GM18499 (cell line): ENCODE measurements around the gene CYP1B1.

Source experiments
- ATAC-seq: cut with Tn5 transposase; IDR thresholded peaks from one replicate; pipeline ENCODE4 v1.9.1; 2021; ENCODE audit warnings: moderate number of reproducible peaks; ENCODE audit not compliant: insufficient read depth, unreplicated experiment

Gene CYP1B1

DNA sequence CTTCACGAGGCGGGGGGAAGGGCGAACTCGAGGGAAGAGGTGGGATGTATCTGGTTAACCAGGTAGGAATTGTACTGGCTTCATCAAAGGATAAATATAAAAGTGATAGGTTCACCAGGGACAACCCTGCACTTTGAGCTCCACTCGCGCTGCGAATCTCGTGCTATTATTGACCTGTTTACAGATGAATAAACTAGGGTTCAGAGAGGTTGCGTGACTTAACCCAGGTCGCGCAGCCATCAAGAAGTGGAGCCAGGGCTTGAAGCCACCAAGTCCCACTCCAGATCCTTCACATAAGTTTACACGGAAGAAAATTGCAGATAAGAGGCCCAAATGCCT lies 1.4 kb upstream of the CYP1B1 start:
- ATAC-seq: no peak

DNA sequence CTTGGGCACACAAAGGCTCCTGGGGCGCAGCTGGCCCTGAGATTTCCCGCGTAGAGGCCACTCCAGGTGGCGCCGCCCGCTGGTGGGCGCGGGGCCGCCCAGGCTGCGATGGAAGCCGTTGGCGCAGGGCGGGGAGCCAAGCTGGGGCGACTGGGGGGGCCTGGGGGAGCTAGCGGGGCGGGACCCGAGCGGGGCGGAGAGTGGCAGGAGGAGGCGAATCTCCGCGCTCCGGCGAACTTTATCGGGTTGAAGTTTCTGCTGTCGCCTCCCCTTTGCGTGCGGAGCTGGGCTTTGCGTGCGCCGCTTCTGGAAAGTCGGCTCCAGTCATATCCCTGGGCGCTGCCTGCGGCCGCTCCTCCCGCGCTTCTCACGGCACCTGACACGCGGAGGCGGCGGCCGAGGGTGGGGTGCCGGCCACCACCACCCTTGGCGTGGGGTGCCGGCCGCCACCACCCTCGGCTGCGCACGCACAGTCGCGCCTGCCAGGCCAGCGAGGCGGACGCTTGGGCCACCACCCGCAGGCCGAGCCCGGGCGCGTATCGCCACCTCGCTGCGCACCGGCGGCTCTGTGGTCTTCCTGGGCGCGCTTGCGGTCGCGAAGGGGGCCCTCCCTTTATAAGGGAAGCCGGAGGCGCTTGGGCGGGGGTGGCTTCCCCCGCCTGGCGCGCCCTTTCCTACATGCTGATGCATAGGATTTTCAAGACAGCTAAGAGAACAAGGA lies 919 bp upstream of the CYP1B1 start:
- no peak for ATAC-seq

DNA sequence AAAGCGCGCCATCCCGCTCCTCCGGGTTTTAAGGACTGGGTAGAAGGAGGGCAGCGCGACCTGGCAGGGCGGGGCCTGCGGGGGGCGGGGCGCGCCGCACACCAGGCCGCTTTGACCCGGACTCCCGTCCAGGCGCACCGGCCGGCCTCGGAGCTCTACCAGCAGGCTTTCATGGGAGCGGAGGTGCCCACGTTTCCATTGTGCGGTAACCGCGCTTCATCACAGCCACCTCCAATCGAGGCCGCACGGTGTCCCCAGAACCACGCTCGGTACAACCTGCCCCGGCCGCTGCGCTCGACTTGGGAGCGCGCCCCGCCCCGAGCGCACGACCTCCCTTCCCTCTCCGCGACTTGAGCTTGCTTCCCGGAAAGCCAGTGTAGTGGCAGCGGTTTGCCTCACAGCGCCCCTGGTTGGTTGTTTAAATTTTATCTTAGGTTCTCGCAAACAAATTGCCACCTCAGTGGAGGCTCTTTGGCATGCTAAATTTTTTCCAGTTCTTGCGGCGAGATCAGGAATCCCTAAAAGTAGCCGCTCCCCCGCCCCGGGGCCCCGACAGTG lies 280 bp upstream of the CYP1B1 start:
- no peak for ATAC-seq

DNA sequence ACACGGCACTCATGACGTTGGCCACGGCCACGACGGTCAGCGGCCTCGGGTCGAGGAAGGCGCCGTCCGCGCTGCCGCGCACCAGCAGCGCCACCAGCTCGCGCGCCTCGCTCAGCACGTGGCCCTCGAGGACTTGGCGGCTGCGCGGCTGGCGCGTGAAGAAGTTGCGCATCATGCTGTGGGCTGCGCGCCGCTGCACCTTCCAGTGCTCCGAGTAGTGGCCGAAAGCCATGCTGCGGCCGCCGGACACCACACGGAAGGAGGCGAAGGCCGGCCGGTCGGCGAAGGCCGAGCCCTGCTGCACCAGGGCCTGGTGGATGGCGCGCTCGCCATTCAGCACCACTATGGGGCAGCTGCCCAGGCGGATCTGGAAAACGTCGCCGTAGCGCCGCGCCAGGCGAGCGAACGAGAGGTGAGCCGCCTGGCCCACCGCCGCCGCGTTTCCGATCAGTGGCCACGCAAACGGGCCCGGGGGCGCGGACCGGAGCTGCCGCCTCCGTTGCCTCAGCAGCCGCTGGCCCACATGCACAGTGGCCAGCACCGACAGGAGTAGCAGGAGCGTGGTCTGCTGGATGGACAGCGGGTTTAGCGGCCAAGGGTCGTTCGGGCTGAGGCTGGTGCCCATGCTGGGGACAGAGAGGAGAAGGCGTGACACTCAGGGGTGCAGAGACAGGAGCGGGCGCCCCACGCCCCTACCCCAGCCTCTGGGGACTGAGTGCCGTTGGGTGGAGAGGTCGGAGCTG lies 1.0 kb downstream of the CYP1B1 start:
- ATAC-seq: no peak

DNA sequence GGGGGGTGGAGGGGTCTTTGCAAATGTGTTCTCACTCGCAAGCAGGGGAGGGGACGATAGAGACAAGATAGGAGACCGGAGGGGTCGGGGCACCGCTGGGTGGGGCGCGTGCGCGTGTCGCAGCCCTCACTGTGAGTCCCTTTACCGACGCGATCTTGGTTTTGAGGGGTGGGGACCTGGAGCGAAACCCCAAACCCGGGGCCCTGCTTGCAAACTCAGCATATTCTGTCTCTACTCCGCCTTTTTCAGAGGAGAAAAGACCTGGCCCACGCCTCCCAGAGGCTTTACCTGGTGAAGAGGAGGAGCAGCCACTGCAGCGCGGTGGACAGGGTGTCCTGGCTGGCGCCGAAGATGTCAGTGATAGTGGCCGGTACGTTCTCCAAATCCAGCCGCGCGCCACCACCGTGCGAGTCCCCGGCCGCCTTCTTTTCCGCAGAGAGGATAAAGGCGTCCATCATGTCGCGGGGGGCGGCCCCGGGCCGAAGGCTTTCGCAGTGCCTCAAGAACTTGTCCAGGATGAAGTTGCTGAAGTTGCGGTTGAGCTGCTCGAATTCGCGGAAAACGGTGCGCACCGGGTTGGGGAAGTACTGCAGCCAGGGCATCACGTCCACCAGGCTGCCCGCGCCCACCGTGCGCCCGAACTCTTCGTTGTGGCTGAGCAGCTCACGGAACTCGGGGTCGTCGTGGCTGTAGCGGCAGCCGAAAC lies 1.7 kb downstream of the CYP1B1 start:
- no peak for ATAC-seq

DNA sequence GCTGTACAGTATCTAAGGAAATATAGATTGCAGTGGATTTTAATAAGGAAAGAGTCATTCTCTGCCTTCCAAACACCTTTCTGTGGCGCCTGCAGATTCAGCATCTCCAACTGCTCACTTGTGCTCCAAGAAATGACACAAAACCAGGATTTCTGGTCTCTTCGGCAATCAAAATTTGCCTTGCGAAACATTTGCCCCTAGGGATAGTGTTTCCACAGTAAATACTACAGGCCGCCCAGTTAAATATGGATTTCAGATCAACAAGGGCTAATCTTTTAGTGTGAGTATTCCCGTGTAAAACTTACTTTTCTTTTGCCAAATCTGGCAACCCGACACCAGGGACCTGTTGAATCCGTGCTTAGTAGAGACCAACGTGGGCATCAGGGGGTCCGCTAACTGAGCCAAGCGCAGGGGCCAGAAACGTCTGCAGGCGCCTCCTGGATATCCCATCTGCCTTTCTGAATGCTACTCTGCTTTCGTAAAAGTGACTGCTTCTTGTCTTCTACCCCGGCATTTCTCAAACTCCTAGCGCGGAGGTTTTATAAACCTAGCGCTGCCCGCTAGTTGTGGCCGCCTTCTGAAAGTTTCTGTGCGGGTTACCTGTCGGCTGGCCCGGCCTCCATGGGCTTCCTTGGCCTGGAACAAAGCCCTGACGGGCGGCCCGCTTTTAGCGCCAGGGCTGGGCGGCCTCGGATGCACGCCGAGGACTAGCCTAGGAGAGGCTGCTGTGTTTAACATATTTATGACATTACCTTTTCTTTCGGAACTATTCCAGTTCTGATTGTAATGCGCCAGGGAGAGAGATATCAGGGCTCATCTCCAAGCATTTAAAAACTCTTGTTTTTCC lies 2.5 kb downstream of the CYP1B1 start:
- no peak for ATAC-seq

DNA sequence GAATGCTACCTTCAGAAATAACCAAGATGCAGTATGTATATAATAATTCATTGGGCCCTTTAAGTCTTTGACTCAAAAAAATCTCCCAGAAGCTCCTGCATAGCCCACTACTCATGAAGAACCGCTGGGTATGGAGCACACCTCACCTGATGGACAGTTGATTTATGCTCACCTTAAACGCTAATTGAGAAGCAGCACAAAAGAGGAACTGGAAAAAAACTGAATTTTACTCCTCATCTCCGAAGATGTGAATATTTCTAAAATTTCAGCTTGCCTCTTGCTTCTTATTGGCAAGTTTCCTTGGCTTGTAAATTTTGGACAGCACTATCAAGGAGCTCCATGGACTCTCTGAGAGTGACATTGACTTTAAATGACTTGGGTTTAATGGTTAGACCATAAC lies 5.5 kb downstream of the CYP1B1 start:
- no peak for ATAC-seq

DNA sequence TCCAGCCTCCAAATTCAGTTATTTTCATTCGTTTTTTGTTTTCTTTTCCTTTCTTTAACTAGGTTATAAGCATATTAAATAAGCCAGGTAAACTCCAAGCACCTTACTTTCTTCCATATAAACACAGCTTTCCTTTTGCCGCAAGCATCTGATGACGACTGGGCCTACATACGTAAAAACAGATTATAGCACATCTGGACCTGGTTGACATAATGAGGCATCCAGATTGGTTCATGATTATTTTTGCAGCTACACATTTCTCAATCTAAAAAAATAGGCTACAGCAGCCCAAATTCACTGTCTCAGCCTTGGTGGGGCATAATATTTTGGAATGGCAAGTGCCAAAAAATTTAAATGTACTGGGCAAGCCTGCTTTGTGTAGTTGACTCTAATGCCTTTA lies 7.7 kb downstream of the CYP1B1 start:
- no peak for ATAC-seq

DNA sequence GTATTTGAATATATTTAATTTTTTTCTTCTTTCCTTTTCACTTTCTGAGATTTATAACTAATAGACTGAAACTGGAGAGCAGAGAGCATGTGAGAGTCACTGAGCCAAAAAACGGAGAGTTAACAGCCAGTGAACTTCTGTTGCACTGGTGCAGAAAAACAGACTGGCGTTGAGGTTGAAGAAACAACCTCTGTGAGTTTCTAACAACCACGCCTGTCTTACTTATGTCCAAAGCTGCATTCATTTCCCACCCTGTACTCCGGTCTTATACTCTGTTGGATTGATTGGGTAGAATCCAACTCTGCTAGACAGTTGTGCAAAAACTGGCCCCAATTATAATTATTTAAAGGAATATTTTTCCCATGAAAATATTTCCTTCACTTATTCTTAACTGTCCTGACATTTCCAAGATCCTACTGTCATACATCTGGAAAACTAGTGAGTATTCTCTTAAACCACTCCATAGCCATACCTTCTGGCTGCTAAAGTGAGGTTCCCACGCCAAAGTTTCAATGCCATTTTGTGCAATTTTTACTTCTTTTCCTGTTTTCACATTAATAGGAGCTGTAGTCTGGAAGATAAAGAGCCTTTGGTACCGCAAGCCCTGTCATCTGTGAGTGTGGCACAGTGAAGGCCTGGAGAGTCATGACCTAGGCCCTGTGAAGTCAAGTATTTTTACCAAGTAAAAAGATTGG lies 9.4 kb downstream of the CYP1B1 start:
- ATAC-seq: no peak

DNA sequence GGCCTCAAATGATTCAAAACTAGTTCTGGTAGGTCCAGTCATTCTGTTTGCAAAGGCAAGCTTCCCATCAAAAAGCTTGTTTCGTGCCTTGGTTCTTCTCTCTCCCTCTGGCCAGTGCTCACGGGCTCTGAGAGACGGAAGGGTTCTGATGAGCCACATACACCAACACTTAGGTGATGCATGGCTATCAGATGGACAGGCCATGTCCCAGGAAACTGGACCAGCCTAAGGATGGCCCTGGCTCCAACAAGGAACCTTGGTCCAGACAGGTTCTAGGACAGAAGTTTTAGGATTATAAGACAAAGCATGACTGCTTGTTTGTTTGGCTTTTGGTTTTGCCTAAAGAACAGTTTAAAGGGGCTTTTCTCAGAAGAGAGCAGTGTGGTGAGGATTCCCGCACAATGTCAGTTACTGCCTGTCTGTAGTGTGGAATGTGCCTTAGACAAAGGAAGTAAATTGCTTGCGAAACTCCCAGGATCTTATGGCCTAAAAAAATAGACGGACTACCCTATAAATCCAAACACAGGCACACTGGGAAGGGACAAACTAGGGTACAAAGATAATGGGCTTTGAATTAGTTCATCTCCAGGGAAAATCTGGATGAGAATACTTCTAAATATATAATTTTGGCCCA lies 10.3 kb downstream of the CYP1B1 start:
- no peak for ATAC-seq

DNA sequence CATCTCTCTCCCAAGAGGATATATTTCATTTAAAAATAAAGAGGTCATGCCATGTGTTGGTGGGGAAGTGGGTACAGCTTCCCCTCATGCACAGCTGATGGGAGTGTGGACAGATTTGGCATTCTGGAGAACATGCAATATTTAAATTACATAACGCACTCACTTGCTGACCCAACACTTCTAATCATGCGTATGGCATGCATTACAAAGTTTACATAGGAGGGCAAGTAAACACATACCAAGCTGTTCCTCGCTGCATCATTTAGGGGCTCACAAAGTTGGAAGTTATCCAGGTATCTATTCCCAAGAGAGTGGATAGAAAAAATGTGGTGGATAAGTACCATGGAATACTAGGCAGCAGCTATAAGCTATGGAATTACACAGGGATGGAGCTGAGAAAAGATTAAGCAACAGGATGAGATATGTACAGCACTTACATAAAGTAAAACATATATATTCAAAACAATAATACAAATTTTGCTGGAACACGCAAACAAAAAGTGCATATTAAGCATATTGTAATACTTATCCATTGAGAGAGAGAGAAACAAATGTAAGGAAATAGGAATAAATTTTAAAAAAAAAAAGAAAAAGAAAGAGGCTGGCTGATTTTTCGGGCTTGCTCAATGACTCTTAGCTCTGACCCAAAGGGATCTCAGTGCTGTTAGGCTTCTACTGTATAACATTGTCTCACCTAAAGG lies 11.0 kb downstream of the CYP1B1 start:
- ATAC-seq: no peak

DNA sequence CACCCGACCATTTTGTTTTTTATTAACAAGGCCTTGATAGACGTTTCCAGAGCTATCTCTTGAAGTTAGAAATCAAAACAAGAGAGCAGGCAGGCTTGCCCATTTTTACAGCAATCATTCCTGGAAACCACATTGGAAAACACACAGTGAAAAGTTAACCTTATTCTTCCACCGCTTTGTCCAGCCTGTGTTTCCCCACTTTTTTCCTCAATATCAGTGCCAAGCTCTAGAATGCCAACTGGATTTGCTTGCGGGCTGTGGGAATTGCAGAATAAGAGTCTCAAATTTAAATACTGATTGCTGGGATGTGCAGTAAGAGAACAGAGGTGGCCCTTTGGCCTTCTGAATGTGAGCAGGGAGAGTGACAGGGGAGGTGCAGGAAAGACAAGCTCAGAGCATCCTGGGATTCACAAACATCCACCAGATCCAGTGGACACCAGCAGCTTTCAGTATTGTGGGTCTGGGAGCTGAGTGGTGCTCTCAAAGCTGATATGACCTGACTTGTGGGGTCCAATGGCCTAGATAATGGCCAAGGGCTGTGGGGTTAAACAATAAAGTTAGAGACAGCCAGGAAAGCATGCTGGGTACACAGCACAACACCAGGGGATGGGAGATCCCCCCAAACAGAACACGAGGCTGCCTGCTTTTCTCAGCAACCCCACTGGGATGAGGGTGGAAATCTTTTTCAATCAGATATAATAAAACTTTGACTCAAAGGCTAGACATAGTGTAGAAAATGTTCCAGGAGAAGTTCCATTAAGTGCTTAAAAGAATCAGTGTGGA lies 15.5 kb downstream of the CYP1B1 start:
- ATAC-seq: no peak

DNA sequence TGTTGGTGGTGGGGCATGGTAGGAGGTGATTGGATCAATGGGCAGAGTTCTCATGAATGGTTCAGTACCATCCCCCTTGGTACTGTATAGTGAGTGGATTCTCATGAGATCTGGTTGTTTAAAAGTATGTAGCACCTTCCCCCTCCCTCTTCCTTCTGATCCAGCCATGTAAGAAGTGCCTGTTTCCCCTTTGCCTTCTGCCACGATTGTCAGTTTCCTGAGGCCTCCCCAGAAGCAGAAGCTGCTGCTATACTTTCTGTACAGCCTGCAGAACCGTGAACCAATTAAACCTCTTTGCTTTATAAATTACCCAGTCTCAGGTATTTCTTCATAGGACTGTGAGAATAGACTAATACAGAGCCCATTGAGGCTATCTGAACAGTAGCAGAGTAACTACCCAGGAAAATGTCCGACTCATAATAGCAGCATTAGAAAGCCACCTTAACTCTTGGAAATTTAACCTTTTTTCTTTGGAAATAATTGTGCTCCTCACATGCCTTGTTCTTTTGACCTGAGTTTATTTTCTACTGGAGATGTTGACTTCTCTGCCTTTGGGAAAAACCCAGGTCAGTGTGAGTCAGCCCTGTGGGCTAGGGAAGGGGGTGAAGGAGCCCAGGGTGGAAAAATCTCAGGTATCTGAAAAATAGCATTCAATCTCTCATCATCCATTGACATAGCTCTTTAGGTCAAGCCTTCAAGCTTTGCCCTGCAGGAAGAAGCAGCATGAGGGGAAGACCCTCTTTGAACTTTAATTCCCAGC lies 18.1 kb downstream of the CYP1B1 start:
- no peak for ATAC-seq

DNA sequence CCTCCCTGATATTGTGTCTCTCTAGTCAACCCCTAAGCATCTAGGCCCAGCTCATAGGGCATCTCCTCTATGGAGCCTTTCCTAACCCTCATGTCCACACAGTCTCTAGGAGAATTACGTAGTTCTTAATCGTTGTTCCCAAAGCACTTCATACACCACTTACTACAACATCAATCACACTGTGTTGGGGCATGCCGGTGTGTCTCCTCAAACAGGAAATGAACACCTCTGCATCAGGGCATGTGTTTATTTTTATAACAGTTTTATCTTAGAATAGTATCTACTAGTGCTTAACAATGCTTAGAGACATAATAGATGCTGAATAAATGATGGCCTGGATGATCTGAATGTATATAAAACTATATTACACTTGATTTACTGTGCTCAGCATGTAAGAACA lies 19.7 kb downstream of the CYP1B1 start:
- ATAC-seq: no peak

DNA sequence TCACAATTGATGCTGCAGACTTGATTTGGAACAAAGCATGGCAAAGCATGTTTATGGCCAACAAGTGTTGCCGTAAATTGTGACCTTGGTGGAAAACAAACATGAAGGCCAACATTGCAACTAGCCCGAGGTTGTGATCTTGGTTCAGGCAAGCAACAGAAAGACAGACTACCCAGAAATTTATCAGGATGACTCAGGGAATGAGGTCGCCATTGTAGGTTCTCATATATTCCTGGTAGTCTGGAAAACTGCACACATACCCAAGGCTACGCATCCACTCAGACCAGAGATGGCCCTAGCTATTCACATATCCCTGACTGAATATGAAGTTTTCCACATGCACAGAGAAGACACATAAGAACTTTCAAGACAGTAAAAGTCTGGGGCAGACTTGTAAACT lies 30.1 kb downstream of the CYP1B1 start:
- no peak for ATAC-seq

DNA sequence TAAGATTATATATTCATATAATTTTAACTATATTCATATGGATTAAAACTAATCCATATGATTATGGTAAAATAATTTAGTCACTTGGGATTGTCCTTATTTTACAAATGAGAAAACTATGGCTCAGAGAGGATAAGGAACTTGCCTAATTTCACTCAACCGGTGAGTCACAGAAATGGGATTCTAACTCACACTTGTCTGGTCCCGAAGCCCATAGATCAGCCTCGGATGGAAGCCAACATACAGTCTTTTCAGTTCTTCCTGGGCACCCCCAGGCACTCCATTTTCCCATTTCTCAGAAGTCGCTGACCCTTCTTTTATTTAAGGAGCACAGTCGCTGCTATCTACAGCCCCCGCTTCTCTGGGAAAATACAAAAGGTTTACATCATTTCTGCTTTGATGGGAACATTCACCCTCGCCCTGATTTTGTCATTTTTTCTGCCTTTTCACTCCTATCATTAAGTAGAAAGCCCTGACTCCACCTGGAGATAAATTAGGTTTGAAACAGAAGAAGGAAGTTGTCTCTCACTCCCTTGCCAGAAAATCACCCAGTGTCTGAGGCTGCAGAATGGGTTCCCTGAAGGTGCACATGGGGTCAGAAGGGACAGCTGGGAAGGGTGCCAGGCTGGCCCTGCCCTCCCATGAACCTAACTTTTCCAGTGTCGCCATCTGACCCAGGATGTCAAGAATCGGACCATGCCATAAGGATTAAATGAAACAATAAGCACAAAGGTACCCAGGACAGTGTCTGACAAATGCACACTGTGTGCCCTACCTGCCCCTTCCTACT lies 36.6 kb downstream of the CYP1B1 start:
- ATAC-seq: no peak

DNA sequence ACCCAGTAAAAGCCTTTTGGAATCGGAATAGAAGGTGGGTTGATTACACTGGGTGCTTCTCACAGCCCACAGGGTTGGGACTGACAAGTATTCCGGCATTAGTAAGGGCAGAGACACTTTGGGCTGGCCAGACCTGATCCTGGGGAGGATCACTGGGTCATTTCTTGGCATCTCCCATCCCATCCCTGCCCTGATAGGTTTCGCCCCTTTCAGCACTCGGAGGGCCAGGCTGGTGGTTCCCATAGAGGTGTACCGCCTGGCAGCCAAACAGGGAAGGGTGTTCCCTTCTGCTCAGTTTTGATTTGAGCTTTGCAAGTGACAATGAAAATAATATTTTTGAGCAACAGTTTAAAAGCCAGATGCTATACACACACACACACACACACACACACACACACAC lies 37.3 kb downstream of the CYP1B1 start:
- ATAC-seq: no peak
